ENCODE results near the gene DNMT3A. TPM values are rescaled to one million over a fixed set of nuclear protein-coding genes. Genes with fewer than 3 reads are reported as not detected.

Gene DNMT3A
- total RNA-seq: 9.9 and 29.5 TPM in 2 replicates

- peak; percentile 13 for DNase-seq (ENCODE audit: low read depth)
Observed at GRCh38 chr2:25341753-25342371, at the start of gene DNMT3A. TSS of gene DNMT3A (minus strand) at chr2:25341925. CDS start at chr2:25313984, 27,941 bp downstream.

- DNase-seq (ENCODE audit: low read depth): no peak
Observed at GRCh38 chr2:25389161-25389560, 47.4 kb upstream of the DNMT3A start.

- DNase-seq (ENCODE audit: low read depth): no peak
Observed at GRCh38 chr2:25388491-25388890, 46.8 kb upstream of the DNMT3A start.

- DNase-seq (ENCODE audit: low read depth): no peak
Observed at GRCh38 chr2:25387876-25388449, 46.2 kb upstream of the DNMT3A start.

- DNase-seq (ENCODE audit: low read depth): no peak
Observed at GRCh38 chr2:25386971-25387875, 45.5 kb upstream of the DNMT3A start.

- no peak for DNase-seq (ENCODE audit: low read depth)
Observed at GRCh38 chr2:25385910-25386309, 44.2 kb upstream of the DNMT3A start.

GRCh38 chr2:25383806-25384205 lies 42.1 kb upstream of the DNMT3A start:
- no peak for DNase-seq (ENCODE audit: low read depth)

GRCh38 chr2:25381502-25381901 lies 39.8 kb upstream of the DNMT3A start:
- no peak for DNase-seq (ENCODE audit: low read depth)

- no peak for DNase-seq (ENCODE audit: low read depth)
Observed at GRCh38 chr2:25380586-25381375, 39.1 kb upstream of the DNMT3A start.

GRCh38 chr2:25380023-25380422 lies 38.3 kb upstream of the DNMT3A start:
- no peak for DNase-seq (ENCODE audit: low read depth)

GRCh38 chr2:25379535-25379934 lies 37.8 kb upstream of the DNMT3A start:
- DNase-seq (ENCODE audit: low read depth): no peak

- peak; percentile 55 for DNase-seq (ENCODE audit: low read depth)
Observed at GRCh38 chr2:25378731-25379490, 37.2 kb upstream of the DNMT3A start.

- no peak for DNase-seq (ENCODE audit: low read depth)
Observed at GRCh38 chr2:25377822-25378421, 36.2 kb upstream of the DNMT3A start.

- DNase-seq (ENCODE audit: low read depth): peak; percentile 64
Observed at GRCh38 chr2:25376750-25377621, 35.3 kb upstream of the DNMT3A start.

GRCh38 chr2:25375989-25376545 lies 34.3 kb upstream of the DNMT3A start:
- no peak for DNase-seq (ENCODE audit: low read depth)

- no peak for DNase-seq (ENCODE audit: low read depth)
Observed at GRCh38 chr2:25375371-25375988, 33.8 kb upstream of the DNMT3A start.

GRCh38 chr2:25374827-25375226 lies 33.1 kb upstream of the DNMT3A start:
- no peak for DNase-seq (ENCODE audit: low read depth)

- no peak for DNase-seq (ENCODE audit: low read depth)
Observed at GRCh38 chr2:25374411-25374810, 32.7 kb upstream of the DNMT3A start.

Data from renal cortical epithelial cell (primary cell).